ENCODE data around the gene SCP2.

GRCh38 chr1:52914463-52914862 is 12.6 kb upstream of the SCP2 start:
- TF ChIP-seq, protein P1, sequence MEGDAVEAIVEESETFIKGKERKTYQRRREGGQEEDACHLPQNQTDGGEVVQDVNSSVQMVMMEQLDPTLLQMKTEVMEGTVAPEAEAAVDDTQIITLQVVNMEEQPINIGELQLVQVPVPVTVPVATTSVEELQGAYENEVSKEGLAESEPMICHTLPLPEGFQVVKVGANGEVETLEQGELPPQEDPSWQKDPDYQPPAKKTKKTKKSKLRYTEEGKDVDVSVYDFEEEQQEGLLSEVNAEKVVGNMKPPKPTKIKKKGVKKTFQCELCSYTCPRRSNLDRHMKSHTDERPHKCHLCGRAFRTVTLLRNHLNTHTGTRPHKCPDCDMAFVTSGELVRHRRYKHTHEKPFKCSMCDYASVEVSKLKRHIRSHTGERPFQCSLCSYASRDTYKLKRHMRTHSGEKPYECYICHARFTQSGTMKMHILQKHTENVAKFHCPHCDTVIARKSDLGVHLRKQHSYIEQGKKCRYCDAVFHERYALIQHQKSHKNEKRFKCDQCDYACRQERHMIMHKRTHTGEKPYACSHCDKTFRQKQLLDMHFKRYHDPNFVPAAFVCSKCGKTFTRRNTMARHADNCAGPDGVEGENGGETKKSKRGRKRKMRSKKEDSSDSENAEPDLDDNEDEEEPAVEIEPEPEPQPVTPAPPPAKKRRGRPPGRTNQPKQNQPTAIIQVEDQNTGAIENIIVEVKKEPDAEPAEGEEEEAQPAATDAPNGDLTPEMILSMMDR (IDR thresholded peaks at IDR 0.05), result no peak
- TF ChIP-seq POLR2A (IDR thresholded peaks at IDR 0.05) (no peak), EP300 (IDR thresholded peaks at IDR 0.05) (no peak)
